Measurements from ENCODE around the gene TRIM46. TPM values are rescaled to one million over a fixed set of nuclear protein-coding genes. Genes with fewer than 3 reads are reported as not detected.

The TRIM46 gene
- polyA plus RNA-seq, 2 of the 4 experiments (the other 2 are of a cell fraction), result 1.1 to 2.8 TPM

GRCh38 chr1:155205969-155206593, 32.4 kb downstream of the TRIM46 start:
- peaks cover 23% of the 10 kb centered on the region for H3K4me1 ChIP-seq
- no peak overlapping the region for H3K4me3 ChIP-seq
- FAIRE-seq (no peak), ATAC-seq (no peak), DNase-seq (ENCODE audit: low read depth in 1 of 2, low spot score in 1 of 2) (no peak)
- CTCF ChIA-PET, result interaction anchor here (1.2 to 11.7 kb wide), 11 partner anchors 11 to 445 kb away, joined by 4 to 102 read pairs (median 12); a partner anchor contains a TSS
- POLR2A ChIA-PET, result interaction anchor here (0.9 kb wide), 1 partner anchor 12 kb away, joined by 3 read pairs; no protein-coding TSS in a partner anchor
- TF ChIP-seq NFE2L2 (conservative IDR thresholded peaks at IDR 0.05; ENCODE audit: low read length), result no peak
- no peak for TF ChIP-seq TP53 (CRISPR knock-in tag; IDR thresholded peaks at IDR 0.05)
- no peak for TF ChIP-seq CBX2 (IDR thresholded peaks at IDR 0.05; ENCODE audit: borderline replicate concordance, low read depth)
- TF ChIP-seq CHD2 (IDR thresholded peaks at IDR 0.05; ENCODE audit: low read length, partially characterized antibody), result no peak
- TF ChIP-seq EHF (CRISPR knock-in tag; IDR thresholded peaks at IDR 0.05), result no peak
- TF ChIP-seq KDM5A (IDR thresholded peaks at IDR 0.05), result no peak
- TF ChIP-seq PHF8 (IDR thresholded peaks at IDR 0.05; ENCODE audit: borderline replicate concordance, low read depth), result no peak
- no peak for TF ChIP-seq HOXA7 (CRISPR knock-in tag; IDR thresholded peaks at IDR 0.05)
- TF ChIP-seq RAD21 (conservative IDR thresholded peaks at IDR 0.05 in 1 of 2, IDR thresholded peaks at IDR 0.05 in 1 of 2), result no peak
- TF ChIP-seq HDAC2 (IDR thresholded peaks at IDR 0.05), result no peak
- TF ChIP-seq, protein P1, sequence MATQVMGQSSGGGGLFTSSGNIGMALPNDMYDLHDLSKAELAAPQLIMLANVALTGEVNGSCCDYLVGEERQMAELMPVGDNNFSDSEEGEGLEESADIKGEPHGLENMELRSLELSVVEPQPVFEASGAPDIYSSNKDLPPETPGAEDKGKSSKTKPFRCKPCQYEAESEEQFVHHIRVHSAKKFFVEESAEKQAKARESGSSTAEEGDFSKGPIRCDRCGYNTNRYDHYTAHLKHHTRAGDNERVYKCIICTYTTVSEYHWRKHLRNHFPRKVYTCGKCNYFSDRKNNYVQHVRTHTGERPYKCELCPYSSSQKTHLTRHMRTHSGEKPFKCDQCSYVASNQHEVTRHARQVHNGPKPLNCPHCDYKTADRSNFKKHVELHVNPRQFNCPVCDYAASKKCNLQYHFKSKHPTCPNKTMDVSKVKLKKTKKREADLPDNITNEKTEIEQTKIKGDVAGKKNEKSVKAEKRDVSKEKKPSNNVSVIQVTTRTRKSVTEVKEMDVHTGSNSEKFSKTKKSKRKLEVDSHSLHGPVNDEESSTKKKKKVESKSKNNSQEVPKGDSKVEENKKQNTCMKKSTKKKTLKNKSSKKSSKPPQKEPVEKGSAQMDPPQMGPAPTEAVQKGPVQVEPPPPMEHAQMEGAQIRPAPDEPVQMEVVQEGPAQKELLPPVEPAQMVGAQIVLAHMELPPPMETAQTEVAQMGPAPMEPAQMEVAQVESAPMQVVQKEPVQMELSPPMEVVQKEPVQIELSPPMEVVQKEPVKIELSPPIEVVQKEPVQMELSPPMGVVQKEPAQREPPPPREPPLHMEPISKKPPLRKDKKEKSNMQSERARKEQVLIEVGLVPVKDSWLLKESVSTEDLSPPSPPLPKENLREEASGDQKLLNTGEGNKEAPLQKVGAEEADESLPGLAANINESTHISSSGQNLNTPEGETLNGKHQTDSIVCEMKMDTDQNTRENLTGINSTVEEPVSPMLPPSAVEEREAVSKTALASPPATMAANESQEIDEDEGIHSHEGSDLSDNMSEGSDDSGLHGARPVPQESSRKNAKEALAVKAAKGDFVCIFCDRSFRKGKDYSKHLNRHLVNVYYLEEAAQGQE (IDR thresholded peaks at IDR 0.05), result no peak
- TF ChIP-seq, protein P2, sequence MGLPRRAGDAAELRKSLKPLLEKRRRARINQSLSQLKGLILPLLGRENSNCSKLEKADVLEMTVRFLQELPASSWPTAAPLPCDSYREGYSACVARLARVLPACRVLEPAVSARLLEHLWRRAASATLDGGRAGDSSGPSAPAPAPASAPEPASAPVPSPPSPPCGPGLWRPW (IDR thresholded peaks at IDR 0.05), result no peak
- TF ChIP-seq, protein P3, sequence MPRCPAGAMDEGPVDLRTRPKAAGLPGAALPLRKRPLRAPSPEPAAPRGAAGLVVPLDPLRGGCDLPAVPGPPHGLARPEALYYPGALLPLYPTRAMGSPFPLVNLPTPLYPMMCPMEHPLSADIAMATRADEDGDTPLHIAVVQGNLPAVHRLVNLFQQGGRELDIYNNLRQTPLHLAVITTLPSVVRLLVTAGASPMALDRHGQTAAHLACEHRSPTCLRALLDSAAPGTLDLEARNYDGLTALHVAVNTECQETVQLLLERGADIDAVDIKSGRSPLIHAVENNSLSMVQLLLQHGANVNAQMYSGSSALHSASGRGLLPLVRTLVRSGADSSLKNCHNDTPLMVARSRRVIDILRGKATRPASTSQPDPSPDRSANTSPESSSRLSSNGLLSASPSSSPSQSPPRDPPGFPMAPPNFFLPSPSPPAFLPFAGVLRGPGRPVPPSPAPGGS (IDR thresholded peaks at IDR 0.05), result no peak
- TF ChIP-seq RCOR1 (IDR thresholded peaks at IDR 0.05; ENCODE audit: low read depth, low read length), result no peak
- TF ChIP-seq, protein P4, sequence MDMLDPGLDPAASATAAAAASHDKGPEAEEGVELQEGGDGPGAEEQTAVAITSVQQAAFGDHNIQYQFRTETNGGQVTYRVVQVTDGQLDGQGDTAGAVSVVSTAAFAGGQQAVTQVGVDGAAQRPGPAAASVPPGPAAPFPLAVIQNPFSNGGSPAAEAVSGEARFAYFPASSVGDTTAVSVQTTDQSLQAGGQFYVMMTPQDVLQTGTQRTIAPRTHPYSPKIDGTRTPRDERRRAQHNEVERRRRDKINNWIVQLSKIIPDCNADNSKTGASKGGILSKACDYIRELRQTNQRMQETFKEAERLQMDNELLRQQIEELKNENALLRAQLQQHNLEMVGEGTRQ (IDR thresholded peaks at IDR 0.05), result no peak
- no peak for TF ChIP-seq TFCP2L1 (CRISPR knock-in tag; IDR thresholded peaks at IDR 0.05)
- no peak for TF ChIP-seq ZSCAN20 (CRISPR knock-in tag; IDR thresholded peaks at IDR 0.05)
- no peak for TF ChIP-seq SREBF2 (IDR thresholded peaks at IDR 0.05)
- no peak for TF ChIP-seq FOXS1 (CRISPR knock-in tag; IDR thresholded peaks at IDR 0.05)
- no peak for TF ChIP-seq JUNB (IDR thresholded peaks at IDR 0.05)
- no peak overlapping the region for H3K27ac ChIP-seq
- no peak overlapping the region for H3K4me2 ChIP-seq
- 83% methylated on average over 7 of the region's 9 CpGs for WGBS (ENCODE audit: missing lambda C conversion rate)
- H3K9me3 ChIP-seq, result no peaks in the 10 kb centered on the region
